Left ventricle myocardium inferior (tissue), 1 donor: ENCODE measurements around the gene PRR13. TPM values are rescaled to one million over a fixed set of nuclear protein-coding genes. Genes with fewer than 3 reads are reported as not detected.

Experiments
- DNase-seq: peaks from one replicate; pipeline ENCODE4 v3.0.0-alpha.2; 2020
- H3K27ac ChIP-seq: fragments of 200-600 bp; replicated peaks from 2 replicates; pipeline ENCODE4 v1.8.0; 2021
- H3K27me3 ChIP-seq: fragments of 200-600 bp; 2 replicates; pipeline ENCODE4 v1.8.0; 2021; ENCODE audit warnings: low read depth
- H3K36me3 ChIP-seq: fragments of 200-600 bp; 2 replicates; pipeline ENCODE4 v1.8.0; 2021
- H3K4me1 ChIP-seq: fragments of 200-600 bp; 2 replicates; pipeline ENCODE4 v1.8.0; 2021
- H3K4me3 ChIP-seq: fragments of 200-600 bp; 2 replicates; pipeline ENCODE4 v1.8.0; 2021; ENCODE audit warnings: mild to moderate bottlenecking, moderate library complexity
- H3K9me3 ChIP-seq: fragments of 200-600 bp; replicated peaks from 2 replicates; pipeline ENCODE4 v1.8.0; 2021
- intact Hi-C: fragments of 100-400 bp; cut with micrococcal nuclease; formaldehyde crosslinking; loops from one replicate; pipeline ENCODE4 v1.11.0; 2022
- total RNA-seq: library from RNA; stranded (reverse); fragmentation: NEBNext Ultra II Directional; extraction: Animal tissue kit (Norgen Biotek cat#: 25700); gene quantifications from one replicate; pipeline ENCODE4 v1.2.1, GENCODE V29; 2021
- TF ChIP-seq, protein P1 (sequence below): fragments of 200-600 bp; IDR thresholded peaks from 2 replicates; pipeline ENCODE4 v1.8.0; 2021; ENCODE audit warnings: antibody characterized with exemption, mild to moderate bottlenecking, borderline replicate concordance
- donor health status: DM: no; HTN: yes; CAD: no; lungs with severe emphysema.

Gene PRR13
- total RNA-seq, 1 donor from 2014 or later: 53.1 TPM

DNA sequence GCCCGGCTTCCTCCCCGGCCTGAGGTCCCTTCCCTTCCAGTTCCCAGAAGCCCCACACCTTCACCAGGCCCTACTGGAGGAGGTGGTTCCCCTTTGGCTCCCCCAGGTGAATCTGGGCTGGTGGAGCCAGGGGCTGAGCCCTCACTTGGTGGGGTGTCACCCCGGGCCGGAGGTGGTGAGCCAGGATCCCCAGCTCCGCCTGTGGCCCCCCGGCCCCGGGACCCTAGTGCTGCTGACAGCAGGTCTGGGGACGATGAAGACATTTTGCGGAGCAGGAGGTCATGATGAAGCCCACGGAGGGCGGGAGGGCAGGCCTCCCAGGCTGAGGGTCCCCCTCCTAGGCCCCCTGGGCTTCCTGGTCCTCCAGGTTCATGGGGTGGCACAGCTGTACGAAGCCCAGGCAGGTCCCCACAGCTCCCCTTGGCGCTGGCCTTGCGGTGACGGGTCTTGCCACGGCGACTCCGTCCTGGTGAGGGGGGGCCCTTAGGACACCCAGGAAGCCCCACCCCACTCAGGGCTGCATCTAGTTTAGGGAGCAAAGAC lies 41.2 kb downstream of the PRR13 start:
- Histone ChIP-seq H3K4me1 (peaks cover 52% of the 10 kb centered on the region), H3K4me3 (no peak overlapping the region), H3K27me3 (no peaks in the 10 kb centered on the region), H3K27ac (peak overlapping the region; percentile 52), H3K36me3 (peaks cover 86% of the 10 kb centered on the region), H3K9me3 (no peaks in the 10 kb centered on the region)
- TF ChIP-seq, protein P1, sequence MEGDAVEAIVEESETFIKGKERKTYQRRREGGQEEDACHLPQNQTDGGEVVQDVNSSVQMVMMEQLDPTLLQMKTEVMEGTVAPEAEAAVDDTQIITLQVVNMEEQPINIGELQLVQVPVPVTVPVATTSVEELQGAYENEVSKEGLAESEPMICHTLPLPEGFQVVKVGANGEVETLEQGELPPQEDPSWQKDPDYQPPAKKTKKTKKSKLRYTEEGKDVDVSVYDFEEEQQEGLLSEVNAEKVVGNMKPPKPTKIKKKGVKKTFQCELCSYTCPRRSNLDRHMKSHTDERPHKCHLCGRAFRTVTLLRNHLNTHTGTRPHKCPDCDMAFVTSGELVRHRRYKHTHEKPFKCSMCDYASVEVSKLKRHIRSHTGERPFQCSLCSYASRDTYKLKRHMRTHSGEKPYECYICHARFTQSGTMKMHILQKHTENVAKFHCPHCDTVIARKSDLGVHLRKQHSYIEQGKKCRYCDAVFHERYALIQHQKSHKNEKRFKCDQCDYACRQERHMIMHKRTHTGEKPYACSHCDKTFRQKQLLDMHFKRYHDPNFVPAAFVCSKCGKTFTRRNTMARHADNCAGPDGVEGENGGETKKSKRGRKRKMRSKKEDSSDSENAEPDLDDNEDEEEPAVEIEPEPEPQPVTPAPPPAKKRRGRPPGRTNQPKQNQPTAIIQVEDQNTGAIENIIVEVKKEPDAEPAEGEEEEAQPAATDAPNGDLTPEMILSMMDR: no peak
- intact Hi-C loops: no loop called here
- no peak for DNase-seq

DNA sequence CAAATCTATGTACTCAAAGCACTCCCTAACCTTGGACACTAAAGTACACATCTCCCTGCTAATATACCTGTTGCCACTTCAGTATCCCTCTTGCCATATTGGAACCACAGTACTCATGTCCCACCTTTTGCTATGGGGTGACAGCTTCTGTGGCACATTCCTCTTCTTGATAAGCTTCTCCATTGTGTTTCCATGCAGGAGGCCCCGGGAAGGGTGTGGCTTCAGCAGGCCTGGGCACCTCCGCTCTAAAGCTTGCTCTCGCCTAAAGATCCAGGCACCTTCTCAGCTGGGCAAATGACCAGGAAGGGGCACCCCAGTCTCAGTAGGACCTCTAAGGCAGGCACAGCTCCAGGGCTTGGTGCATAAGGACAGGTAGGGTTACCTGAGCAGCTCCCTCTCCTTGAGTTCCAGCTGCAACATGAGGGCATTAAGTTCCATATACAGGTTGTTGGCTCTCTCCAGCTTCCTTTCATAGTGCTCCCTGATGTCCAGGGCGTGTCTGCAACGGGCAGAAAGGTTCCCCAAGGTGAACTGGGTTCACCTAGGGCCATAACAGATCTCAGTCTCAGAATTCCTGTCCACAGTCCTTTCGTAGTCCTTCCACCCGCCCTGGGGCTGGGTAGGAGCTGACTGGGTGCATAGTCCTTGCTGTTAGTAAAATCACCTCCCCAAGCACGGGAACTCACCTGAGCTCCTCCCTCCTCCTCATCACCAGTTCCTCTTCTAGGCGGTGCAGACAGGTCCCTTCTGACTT lies 41.9 kb downstream of the PRR13 start:
- peaks cover 79% of the 10 kb centered on the region for H3K36me3 ChIP-seq
- H3K27ac ChIP-seq: peak overlapping the region; percentile 52
- DNase-seq: no peak
- H3K9me3 ChIP-seq: no peaks in the 10 kb centered on the region
- intact Hi-C loops: no loop called here
- TF ChIP-seq, protein P1: no peak
- H3K4me3 ChIP-seq: no peak overlapping the region
- H3K27me3 ChIP-seq: no peaks in the 10 kb centered on the region
- peaks cover 45% of the 10 kb centered on the region for H3K4me1 ChIP-seq

DNA sequence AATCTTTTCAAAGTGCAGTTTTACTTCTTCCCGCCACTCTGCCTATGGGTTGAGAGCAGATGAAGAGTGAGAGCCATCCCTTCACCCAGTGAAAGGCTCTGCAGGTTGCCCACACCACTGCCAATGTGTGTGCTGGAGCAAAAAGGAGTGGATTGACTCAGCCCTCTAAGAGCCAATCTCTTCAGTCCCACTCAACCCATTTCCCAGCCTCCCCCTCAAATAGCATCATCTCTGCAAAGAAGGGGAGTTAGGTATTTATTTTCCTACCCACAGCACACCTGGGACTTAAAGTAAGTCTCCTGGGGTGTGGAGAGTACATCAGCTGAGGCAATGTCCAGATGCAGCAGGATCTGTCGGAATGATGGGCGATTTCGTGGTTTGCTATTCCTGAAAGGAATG lies 42.4 kb downstream of the PRR13 start:
- H3K4me1 ChIP-seq: peaks cover 39% of the 10 kb centered on the region
- H3K36me3 ChIP-seq: peaks cover 73% of the 10 kb centered on the region
- intact Hi-C loops: no loop called here
- TF ChIP-seq, protein P1: no peak
- H3K27me3 ChIP-seq: no peaks in the 10 kb centered on the region
- H3K9me3 ChIP-seq: no peaks in the 10 kb centered on the region
- no peak for DNase-seq
- H3K27ac ChIP-seq: no peak overlapping the region
- H3K4me3 ChIP-seq: no peak overlapping the region

DNA sequence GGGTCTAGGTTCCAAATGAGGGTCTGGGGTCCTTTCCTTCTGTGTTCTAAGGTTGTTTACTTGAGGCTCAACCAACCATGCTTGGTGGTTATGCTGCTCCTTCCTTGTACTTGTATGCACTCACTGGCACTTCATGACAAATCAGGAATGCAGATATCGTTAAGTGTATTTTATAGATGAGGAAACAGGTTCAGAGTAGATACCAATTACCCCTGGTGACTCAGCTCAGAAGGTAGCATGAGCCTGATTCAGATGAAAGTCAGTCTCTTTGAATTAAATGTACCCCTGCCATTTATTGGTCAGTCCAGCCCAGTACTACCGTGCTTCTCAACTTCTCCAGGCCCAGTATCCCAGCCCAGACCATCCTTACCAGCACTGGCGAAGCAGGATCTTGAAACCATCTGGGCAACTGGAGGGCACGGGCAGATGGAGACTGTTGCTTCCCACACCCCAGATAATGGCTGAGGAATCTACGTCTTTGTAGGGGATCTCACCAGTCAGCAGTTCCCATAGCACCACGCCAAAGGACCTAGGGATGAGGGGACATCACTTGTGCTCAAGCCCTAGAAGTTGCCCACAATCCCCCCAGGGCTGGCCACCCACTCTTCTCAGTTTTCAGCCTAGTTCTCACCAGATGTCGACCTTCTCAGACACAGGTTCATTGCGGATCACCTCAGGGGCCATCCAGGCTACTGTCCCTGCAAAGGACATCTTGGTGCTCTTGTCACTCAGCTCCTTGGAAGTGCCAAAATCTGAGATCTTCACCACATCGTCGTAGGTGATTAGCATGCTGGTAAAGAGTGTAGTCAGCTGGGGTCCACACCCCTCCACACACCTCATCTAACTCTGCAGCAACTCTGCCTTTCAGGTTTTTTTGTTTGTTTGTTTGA lies 43.4 kb downstream of the PRR13 start:
- TF ChIP-seq, protein P1: no peak
- intact Hi-C loops: no loop called here
- Histone ChIP-seq H3K36me3 (peaks cover 65% of the 10 kb centered on the region), H3K4me1 (peaks cover 36% of the 10 kb centered on the region), H3K27me3 (no peaks in the 10 kb centered on the region), H3K4me3 (no peak overlapping the region), H3K27ac (no peak overlapping the region), H3K9me3 (no peaks in the 10 kb centered on the region)
- DNase-seq: no peak

DNA sequence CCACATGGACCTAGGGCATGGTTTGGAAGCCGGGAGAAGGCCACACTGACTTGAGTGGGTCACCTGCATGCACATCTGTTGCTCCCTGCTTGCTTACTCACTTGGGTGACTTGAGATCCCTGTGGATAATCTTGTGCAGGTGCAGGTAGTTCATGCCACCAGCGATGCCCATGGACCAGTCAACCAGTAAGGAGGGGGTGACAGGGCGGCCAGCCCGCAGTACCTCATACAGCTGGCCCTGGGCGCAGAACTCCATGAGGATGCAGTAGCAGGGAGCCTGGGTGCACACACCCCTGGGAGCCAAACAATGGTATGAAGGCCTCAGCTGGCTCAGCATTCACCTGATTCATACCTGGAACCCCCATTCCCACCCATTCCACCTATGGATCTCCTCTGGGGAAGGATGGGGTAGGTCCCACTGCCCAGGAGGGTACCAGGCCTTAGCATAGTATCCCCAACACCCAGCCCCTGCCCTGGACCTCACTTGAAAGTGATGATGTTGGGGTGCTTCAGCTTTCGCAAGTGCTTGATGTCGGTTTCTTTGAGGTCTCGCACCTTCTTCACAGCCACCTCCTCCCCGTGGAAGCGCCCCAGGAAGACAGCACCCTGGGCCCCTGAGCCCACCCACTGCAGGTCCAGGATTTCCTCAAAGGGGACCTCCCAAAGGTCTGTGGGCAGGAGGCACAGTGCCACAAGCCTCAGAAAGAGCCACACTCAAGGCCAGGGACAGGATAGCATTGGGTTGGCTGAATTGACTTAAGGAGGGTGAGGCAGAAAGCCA lies 44.6 kb downstream of the PRR13 start:
- Histone ChIP-seq H3K36me3 (peaks cover 53% of the 10 kb centered on the region), H3K9me3 (no peaks in the 10 kb centered on the region), H3K4me1 (peaks cover 25% of the 10 kb centered on the region), H3K27ac (no peak overlapping the region), H3K27me3 (no peaks in the 10 kb centered on the region), H3K4me3 (no peak overlapping the region)
- no peak for DNase-seq
- intact Hi-C loops: no loop called here
- TF ChIP-seq, protein P1: no peak
